Psoas muscle (tissue), 8 donors: ENCODE results near the gene TLE1. TPM values are rescaled to one million over a fixed set of nuclear protein-coding genes. Genes with fewer than 3 reads are reported as not detected.

ENCODE experiments used
- ATAC-seq, 4 donors: fragments of 200-7000 bp; cut with Tn5 transposase; one replicate each; pipeline ENCODE4 v1.9.1; 2020; ENCODE audit warnings: moderate library complexity in 3 of 4, mild to moderate bottlenecking in 2 of 4
- DNase-seq, 2 donors: peaks; one replicate each; pipeline ENCODE4 v3.0.0-alpha.2; 2020
- H3K27ac ChIP-seq: fragments of 200-600 bp; one replicate; pipeline ENCODE4 v1.8.0; 2022
- H3K27me3 ChIP-seq, 3 donors: fragments of 200-600 bp in 1 of 3; one replicate each; pipeline versions ENCODE4 v1.6.1 to v1.8.0; 2013 to 2022; ENCODE audit warnings: low read length in 2 of 3, mild to moderate bottlenecking in 2 of 3, moderate library complexity in 1 of 3; ENCODE audit not compliant: insufficient read depth in 3 of 3
- H3K36me3 ChIP-seq, 2 donors: fragments of 200-600 bp in 1 of 2; one replicate each; pipeline versions ENCODE4 v1.6.1 to v1.8.0; 2013 to 2022; ENCODE audit warnings: low read depth in 1 of 2, mild to moderate bottlenecking in 1 of 2, moderate library complexity in 1 of 2; ENCODE audit not compliant: insufficient read depth in 1 of 2
- H3K4me1 ChIP-seq: fragments of 200-600 bp; one replicate; pipeline ENCODE4 v1.8.0; 2022
- H3K4me3 ChIP-seq: fragments of 200-600 bp; one replicate; pipeline ENCODE4 v1.8.0; 2022; ENCODE audit warnings: mild to moderate bottlenecking
- H3K9me3 ChIP-seq: fragments of 200-600 bp; one replicate; pipeline ENCODE4 v1.8.0; 2022
- WGBS, 3 donors: extraction: QIAGEN DNeasy Blood & Tissue Kit; methylation state at CpG; one replicate each; pipeline versions ENCODE4 v1.1.6 to v1.1.7; 2013; 5-methylcytosine and 5-hydroxymethylcytosine counted together
- intact Hi-C, 2 donors: fragments of 100-400 bp; cut with DNase I; formaldehyde crosslinking; loops; one replicate each; pipeline versions ENCODE4 v1.11.0 to v1.14.2; 2022
- polyA plus RNA-seq, 3 donors: library from polyadenylated mRNA; stranded (reverse); fragments of 200-250 nt; gene quantifications; one replicate each; pipeline ENCODE4 v1.2.3, GENCODE V29; 2013
- total RNA-seq, 4 donors: library from RNA; stranded (reverse); fragmentation: NEBNext Ultra II Directional in 2 of 4; extraction: Animal tissue kit (Norgen Biotek cat#: 25700) in 2 of 4; gene quantifications; one replicate each; pipeline versions ENCODE4 v1.2.1 to v1.2.4, GENCODE V29; 2021 to 2023
- TF ChIP-seq, protein P1 (sequence below): fragments of 200-600 bp; IDR thresholded peaks from one replicate; pipeline ENCODE4 v1.8.0; 2022; ENCODE audit warnings: antibody characterized with exemption
- donor health status: healthy with polysubstance abuse.
- donor health status: DM: no; HTN: no; CAD: no; lungs with moderate emphysema.
- donor health status: Bipolar disorder and iron deficiency.
- donor health status: healthy.
- donor health status: DM: yes; HTN: yes; CAD: no.
- donor health status: DM: no; HTN: no; CAD: no.
- donor health status: DM: no; HTN: no; CAD: no.
- donor health status: DM: yes; HTN: yes; CAD: no.

TLE1 gene
- total and polyA plus RNA-seq, 7 donors: 14.6 to 46.7 (median 34.9) TPM

DNA sequence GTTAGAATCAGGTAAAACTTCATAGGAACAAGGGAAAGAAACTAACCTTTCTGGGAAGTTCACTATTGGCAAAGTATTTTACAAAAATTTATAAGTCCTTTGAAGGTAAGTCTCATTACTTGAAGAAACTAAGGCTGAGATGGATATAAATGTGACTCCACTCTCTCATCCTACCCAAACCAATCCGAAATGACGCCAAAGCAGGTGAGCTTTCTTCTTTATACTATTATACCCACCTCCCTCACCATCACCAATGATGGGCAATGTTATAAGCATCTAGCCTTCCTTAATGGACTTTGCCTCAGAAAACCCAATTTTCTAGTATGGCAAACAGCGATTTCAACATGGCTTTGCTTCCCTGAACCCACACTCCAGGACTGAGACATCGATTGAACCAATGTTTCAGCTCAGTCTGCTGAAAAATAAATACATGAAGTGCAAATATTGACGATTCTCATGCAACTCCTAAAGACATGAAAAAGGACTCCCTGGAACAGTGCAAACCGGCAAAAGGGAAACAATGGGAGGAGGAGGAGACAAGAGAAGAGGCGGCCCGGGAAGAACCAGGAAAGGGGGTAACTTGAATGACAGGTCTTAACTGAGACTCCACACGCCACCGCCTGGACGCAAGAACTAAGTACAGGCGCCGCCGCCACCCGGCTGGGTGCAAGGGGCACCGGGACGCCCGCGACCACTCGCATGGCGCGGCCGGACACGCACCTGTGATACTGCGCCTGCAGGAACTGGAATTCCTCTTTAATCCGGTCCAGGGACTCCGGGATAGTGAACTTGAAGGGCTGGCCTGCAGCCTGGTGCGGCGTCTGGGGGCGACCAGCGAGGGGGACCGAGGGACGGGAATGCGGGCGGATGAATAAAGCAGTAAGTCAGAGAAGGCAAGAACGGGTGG lies 2.5 kb downstream of the TLE1 start:
- ATAC-seq (peak; percentile 44 to 61 (median 46)), DNase-seq (peak; percentile 78 to 89)
- Histone ChIP-seq H3K4me1 (peaks cover 39% of the 10 kb centered on the region), H3K4me3 (peak overlapping the region; percentile 86), H3K36me3 (peaks cover 0 to 17% of the 10 kb centered on the region in 2 donors), H3K9me3 (no peaks in the 10 kb centered on the region), H3K27ac (peak overlapping the region; percentile 79), H3K27me3 (no peaks in the 10 kb centered on the region)
- TF ChIP-seq, protein P1, sequence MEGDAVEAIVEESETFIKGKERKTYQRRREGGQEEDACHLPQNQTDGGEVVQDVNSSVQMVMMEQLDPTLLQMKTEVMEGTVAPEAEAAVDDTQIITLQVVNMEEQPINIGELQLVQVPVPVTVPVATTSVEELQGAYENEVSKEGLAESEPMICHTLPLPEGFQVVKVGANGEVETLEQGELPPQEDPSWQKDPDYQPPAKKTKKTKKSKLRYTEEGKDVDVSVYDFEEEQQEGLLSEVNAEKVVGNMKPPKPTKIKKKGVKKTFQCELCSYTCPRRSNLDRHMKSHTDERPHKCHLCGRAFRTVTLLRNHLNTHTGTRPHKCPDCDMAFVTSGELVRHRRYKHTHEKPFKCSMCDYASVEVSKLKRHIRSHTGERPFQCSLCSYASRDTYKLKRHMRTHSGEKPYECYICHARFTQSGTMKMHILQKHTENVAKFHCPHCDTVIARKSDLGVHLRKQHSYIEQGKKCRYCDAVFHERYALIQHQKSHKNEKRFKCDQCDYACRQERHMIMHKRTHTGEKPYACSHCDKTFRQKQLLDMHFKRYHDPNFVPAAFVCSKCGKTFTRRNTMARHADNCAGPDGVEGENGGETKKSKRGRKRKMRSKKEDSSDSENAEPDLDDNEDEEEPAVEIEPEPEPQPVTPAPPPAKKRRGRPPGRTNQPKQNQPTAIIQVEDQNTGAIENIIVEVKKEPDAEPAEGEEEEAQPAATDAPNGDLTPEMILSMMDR: peak; percentile 71
- WGBS, 3 donors: 6 to 7% (median 7%) methylated on average over 36 of the region's 36 CpGs
- intact Hi-C loops: loop anchor here (1.0 to 10.0 kb wide), 9 partner anchors 65 to 920 kb away; no protein-coding TSS in a partner anchor

DNA sequence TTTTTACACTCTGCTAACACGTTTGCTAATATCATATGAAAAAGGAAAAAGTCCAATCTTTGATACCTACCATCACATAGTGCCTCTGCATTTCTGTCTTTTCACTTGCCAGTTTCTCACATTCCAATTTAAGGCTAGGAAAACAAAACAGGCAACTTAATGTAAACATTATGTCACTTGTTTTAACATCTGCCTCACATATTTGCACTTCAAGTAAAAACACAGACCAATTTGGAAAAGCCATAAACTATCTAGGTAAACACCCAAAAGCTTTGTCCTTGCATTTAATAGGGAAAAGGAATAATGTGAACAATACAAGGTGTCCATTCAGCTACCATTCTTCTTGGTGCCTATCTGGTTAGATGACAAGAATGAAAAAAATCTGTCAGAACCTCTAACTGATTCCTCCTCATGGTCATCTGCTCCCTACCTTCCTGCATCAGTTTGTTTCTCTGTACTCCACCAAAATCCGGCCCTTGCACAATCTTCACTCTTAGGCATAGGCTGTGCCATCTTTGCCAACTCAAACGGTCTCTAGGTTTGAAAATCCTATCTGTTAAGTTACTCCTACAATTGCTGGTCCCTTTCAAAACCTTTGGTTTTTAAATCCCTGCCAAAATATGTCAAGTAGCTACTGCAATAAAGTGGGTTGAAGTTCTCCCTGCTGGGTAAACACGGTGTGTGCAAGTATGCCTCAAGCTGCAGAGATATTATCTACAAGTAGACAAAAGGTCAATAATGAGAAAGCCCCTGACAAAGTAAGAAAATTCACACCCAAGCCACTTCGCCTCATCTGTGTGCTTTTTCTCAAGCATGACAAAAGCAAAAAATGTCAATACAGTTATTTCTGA lies 3.4 kb downstream of the TLE1 start:
- TF ChIP-seq, protein P1: peak; percentile 17
- Histone ChIP-seq H3K36me3 (peaks cover 0 to 17% of the 10 kb centered on the region in 2 donors), H3K9me3 (no peaks in the 10 kb centered on the region), H3K4me3 (peak overlapping the region; percentile 86), H3K27me3 (no peaks in the 10 kb centered on the region), H3K27ac (peak overlapping the region; percentile 3), H3K4me1 (peaks cover 41% of the 10 kb centered on the region)
- intact Hi-C loops: loop anchor here (1.0 to 10.0 kb wide), 9 partner anchors 64 to 921 kb away; no protein-coding TSS in a partner anchor
- ATAC-seq: no peak
- no peak for DNase-seq
- 47 to 52% (median 48%) methylated on average over 5 of the region's 5 CpGs for WGBS, 3 donors

DNA sequence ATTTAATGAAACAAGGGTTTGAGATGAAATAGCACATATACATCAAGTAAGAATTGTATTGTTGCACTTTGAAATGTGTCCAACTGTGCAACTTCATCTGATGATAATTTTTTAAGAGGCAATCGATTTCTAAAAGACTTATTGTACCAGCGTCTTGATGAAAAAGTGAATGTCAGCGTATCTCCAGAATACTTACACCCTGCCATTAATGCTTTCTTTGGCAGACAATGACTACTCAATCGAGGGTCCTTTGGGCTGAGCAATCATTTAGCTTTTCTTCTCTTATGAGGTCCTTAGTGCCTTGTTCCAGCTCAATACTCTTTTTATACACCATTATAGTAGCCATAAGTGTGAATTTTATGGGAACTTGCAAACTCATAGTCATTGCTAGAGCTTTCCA lies 4.7 kb downstream of the TLE1 start:
- WGBS, 3 donors: 76 to 84% (median 84%) methylated on average over 4 of the region's 4 CpGs
- no peak for DNase-seq
- peaks cover 53% of the 10 kb centered on the region for H3K4me1 ChIP-seq
- no peaks in the 10 kb centered on the region for H3K9me3 ChIP-seq
- no peaks in the 10 kb centered on the region for H3K27me3 ChIP-seq
- H3K36me3 ChIP-seq: peaks cover 0 to 17% of the 10 kb centered on the region in 2 donors
- ATAC-seq: no peak
- no peak overlapping the region for H3K27ac ChIP-seq
- H3K4me3 ChIP-seq: no peak overlapping the region
- intact Hi-C loops: loop anchor here (5.0 to 10.0 kb wide), 7 partner anchors 62 to 267 kb away; no protein-coding TSS in a partner anchor
- TF ChIP-seq, protein P1: no peak

DNA sequence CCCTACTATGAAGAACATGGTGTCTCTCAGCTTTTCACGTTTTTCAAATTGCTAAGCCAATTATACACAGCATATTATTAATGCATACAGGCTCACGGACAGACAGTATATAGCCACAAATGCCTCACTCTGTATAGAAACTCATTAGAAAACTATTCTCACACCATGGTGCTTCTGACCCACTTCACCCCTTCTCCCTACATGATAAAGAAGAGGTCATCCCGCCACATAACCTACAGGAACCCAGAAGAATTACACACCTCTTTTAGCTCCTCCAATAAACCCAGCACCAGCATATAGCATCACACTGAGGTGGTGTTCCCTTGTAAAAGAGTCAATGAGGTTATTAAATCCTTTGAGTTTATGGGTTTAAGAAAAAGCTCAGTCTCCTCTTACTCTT lies 5.6 kb downstream of the TLE1 start:
- DNase-seq (no peak), ATAC-seq (no peak)
- no peaks in the 10 kb centered on the region for H3K9me3 ChIP-seq
- TF ChIP-seq, protein P1: no peak
- peaks cover 56% of the 10 kb centered on the region for H3K4me1 ChIP-seq
- H3K27ac ChIP-seq: no peak overlapping the region
- intact Hi-C loops: loop anchor here in 1 of 2 donors (10.0 kb wide), 1 partner anchor 89 kb away; no protein-coding TSS in a partner anchor
- WGBS, 3 donors: 82 to 83% (median 82%) methylated on average over 3 of the region's 3 CpGs
- H3K36me3 ChIP-seq: peaks cover 0 to 17% of the 10 kb centered on the region in 2 donors
- no peak overlapping the region for H3K4me3 ChIP-seq
- no peaks in the 10 kb centered on the region for H3K27me3 ChIP-seq
